GM12878 (cell line): Measurements from ENCODE around the gene ZFHX2. TPM values are rescaled to one million over a fixed set of nuclear protein-coding genes. Genes with fewer than 3 reads are reported as not detected.

Experiments used
- ATAC-seq: fragments of 200-7000 bp; cut with Tn5 transposase; 3 replicates; pipeline ENCODE4 v1.9.1; 2020; ENCODE audit warnings: mild to moderate bottlenecking, moderate library complexity
- BruUV-seq: library from RNA; stranded (reverse); fragments of 400-500 nt; replicated peaks from 2 replicates; lab custom pipeline; 2021; lab: Mats Ljungman, UMichigan
- CTCF ChIA-PET: fragments of 300-600 bp; sonication (Branson Sonifier 250); formaldehyde crosslinking; extraction: SDS; loops from one replicate; lab custom pipeline; 2021; ENCODE audit warnings: inconsistent platforms; lab: Yijun Ruan, JAX
- POLR2A ChIA-PET: fragments of 350-600 bp; formaldehyde crosslinking; extraction: SDS; loops from one replicate; lab custom pipeline; 2021; ENCODE audit warnings: inconsistent platforms; lab: Charles Lee
- RAD21 ChIA-PET: fragments of 300-600 bp; sonication (Branson Sonifier 250); formaldehyde crosslinking; loops from one replicate; lab custom pipeline; 2023; ENCODE audit warnings: antibody characterized with exemption; ENCODE audit not compliant: unreplicated experiment; lab: Charles Lee
- SMC1A ChIA-PET: fragments of 300-600 bp; sonication (Branson Sonifier 250); formaldehyde crosslinking; loops from one replicate; lab custom pipeline; 2023; ENCODE audit not compliant: unreplicated experiment, uncharacterized antibody; lab: Charles Lee
- DNase-seq: peaks from one replicate; pipeline ENCODE4 v3.0.0-alpha.2; 2011; ENCODE audit warnings: low read depth, low spot score
- FAIRE-seq: peaks from 3 replicates; lab custom pipeline; 2011; peaks lifted over from hg19 to GRCh38; lab: Jason Lieb, UNC
- H2AFZ ChIP-seq: 2 replicates; pipeline ENCODE4 v1.6.0; 2011; ENCODE audit warnings: low read depth, low read length, control low read depth; ENCODE audit not compliant: control insufficient read depth
- H3K27ac ChIP-seq: 2 replicates; pipeline ENCODE4 v1.5.1; 2011; ENCODE audit warnings: control low read depth; ENCODE audit not compliant: control insufficient read depth, insufficient read depth
- H3K27me3 ChIP-seq, 2 experiments: replicated peaks in 1 of 2; 2 replicates each; pipeline versions ENCODE4 v1.6.0 to v1.6.1; 2011; ENCODE audit warnings: low read length in 1 of 2; ENCODE audit not compliant: control insufficient read depth in 2 of 2, insufficient read depth in 2 of 2
- H3K36me3 ChIP-seq, 2 experiments: 2 replicates each; pipeline ENCODE4 v1.5.1; 2011; ENCODE audit warnings: low read length in 1 of 2; ENCODE audit not compliant: control insufficient read depth in 2 of 2, insufficient read depth in 2 of 2
- H3K4me1 ChIP-seq: 2 replicates; pipeline ENCODE4 v1.6.1; 2011; ENCODE audit warnings: mild to moderate bottlenecking, low read length, moderate library complexity, mixed read lengths; ENCODE audit not compliant: control insufficient read depth, insufficient read depth
- H3K4me2 ChIP-seq: 2 replicates; pipeline ENCODE4 v1.6.0; 2011; ENCODE audit warnings: control low read depth; ENCODE audit not compliant: control insufficient read depth, insufficient read depth
- H3K4me3 ChIP-seq: fragments of 200-600 bp; sonication (generic); 2 replicates; pipeline ENCODE4 v1.5.1; 2016
- H3K79me2 ChIP-seq: 2 replicates; pipeline ENCODE4 v1.6.0; 2011; ENCODE audit warnings: low read length; ENCODE audit not compliant: control insufficient read depth, insufficient read depth
- H3K9ac ChIP-seq: 2 replicates; pipeline ENCODE4 v1.8.0; 2011; ENCODE audit warnings: low read length, control low read depth, mixed read lengths; ENCODE audit not compliant: control insufficient read depth, insufficient read depth
- H3K9me3 ChIP-seq: replicated peaks from 3 replicates; pipeline ENCODE4 v1.5.1; 2011; ENCODE audit warnings: mild to moderate bottlenecking, low read length; ENCODE audit not compliant: control insufficient read depth, insufficient read depth
- H4K20me1 ChIP-seq: 2 replicates; pipeline ENCODE4 v1.6.0; 2011; ENCODE audit not compliant: control insufficient read depth, insufficient read depth
- ASH2L ChIP-seq: fragments of 300-600, 200-600 bp; sonication (generic); IDR thresholded peaks from 2 replicates; pipeline ENCODE4 v1.6.1; 2017; ENCODE audit warnings: low read depth, mild to moderate bottlenecking, borderline replicate concordance
- BHLHE40 ChIP-seq, 2 experiments: fragments of 450-650 bp in 1 of 2; IDR thresholded peaks; 2 replicates each; pipeline ENCODE4 v1.6.1; 2011 to 2017; ENCODE audit warnings: low read depth in 2 of 2, borderline replicate concordance in 1 of 2, improper control_type of control experiment in 1 of 2, low read length in 1 of 2, mild to moderate bottlenecking in 1 of 2
- E4F1 ChIP-seq: fragments of 450-650 bp; IDR thresholded peaks from 2 replicates; pipeline ENCODE4 v1.6.1; 2018; ENCODE audit warnings: borderline replicate concordance, mild to moderate bottlenecking; ENCODE audit not compliant: partially characterized antibody
- EED ChIP-seq: sonication (generic); IDR thresholded peaks from 2 replicates; pipeline ENCODE4 v1.6.1; 2016; ENCODE audit warnings: antibody characterized with exemption, low read depth
- GATAD2B ChIP-seq: fragments of 450-650 bp; conservative IDR thresholded peaks from 2 replicates; pipeline ENCODE4 v1.6.1; 2017; ENCODE audit warnings: low read depth, mild to moderate bottlenecking, moderate library complexity
- MXI1 ChIP-seq: fragments of 150-350 bp; IDR thresholded peaks from 2 replicates; pipeline ENCODE4 v1.6.1; 2011; ENCODE audit warnings: low read depth, mild to moderate bottlenecking, inconsistent platforms, low read length, improper control_type of control experiment
- POLR2AphosphoS2 ChIP-seq: IDR thresholded peaks from 2 replicates; pipeline ENCODE4 v1.6.1; 2011; ENCODE audit warnings: low read depth, mild to moderate bottlenecking, low read length, improper control_type of control experiment, moderate library complexity
- SUPT20H ChIP-seq: IDR thresholded peaks from 2 replicates; pipeline ENCODE4 v1.6.1; 2011; ENCODE audit warnings: low read depth, mild to moderate bottlenecking, low read length, moderate library complexity, borderline replicate concordance; ENCODE audit not compliant: control insufficient read depth
- ZBTB4 ChIP-seq: fragments of 450-650 bp; formaldehyde crosslinking; IDR thresholded peaks from 2 replicates; pipeline ENCODE4 v1.4.0; 2022; ENCODE audit warnings: mild to moderate bottlenecking, moderate library complexity
- ZNF622 ChIP-seq: fragments of 450-650 bp; IDR thresholded peaks from 2 replicates; pipeline ENCODE4 v1.6.1; 2017; ENCODE audit warnings: mild to moderate bottlenecking, inconsistent platforms
- ZSCAN29 ChIP-seq: fragments of 450-650 bp; IDR thresholded peaks from 2 replicates; pipeline ENCODE4 v1.6.1; 2017; ENCODE audit warnings: mild to moderate bottlenecking, moderate library complexity
- WGBS: methylation state at CpG from one replicate; pipeline ENCODE4 v1.1.6; 2016; ENCODE audit warnings: low lambda C conversion rate; ENCODE audit not compliant: insufficient replicate concordance, insufficient coverage; ENCODE audit errors: missing lambda C conversion rate; 5-methylcytosine and 5-hydroxymethylcytosine counted together
- in situ Hi-C: fragments of 300-500 bp; cut with MboI; formaldehyde crosslinking; loops from 9 replicates; pipeline ENCODE4 v1.14.3; 2018; ENCODE audit warnings: mixed read lengths
- intact Hi-C: fragments of 100-400 bp; cut with micrococcal nuclease; formaldehyde crosslinking; loops from one replicate; pipeline ENCODE4 v1.14.2; 2022; ENCODE audit not compliant: unreplicated experiment
- polyA plus RNA-seq, 11 experiments: library from polyadenylated mRNA; depleted of rRNA in 4 of 11; unstranded in 6 of 11; stranded (reverse) in 5 of 11; fragments of >200 nt; fragmentation: Nextera tagmentation in 4 of 11; fragmentation: Illumina TruSeq in 1 of 11; extraction: Ambion mirVana in 4 of 11; extraction: Trizol in 1 of 11; gene quantifications; 1 replicate in 1 of 11; 2 replicates in 10 of 11; pipeline versions ENCODE4 v1.2.1 to v1.2.3, GENCODE V29; 2011 to 2016; ENCODE audit warnings: inconsistent platforms in 2 of 11, missing spikeins in 2 of 11, low read depth in 1 of 11
- total RNA-seq, 4 experiments: library from RNA; depleted of rRNA in 3 of 4; stranded (reverse); fragments of >200 nt in 3 of 4; fragmentation: Illumina TruSeq in 1 of 4; extraction: Trizol in 1 of 4; gene quantifications; 2 replicates each; pipeline versions ENCODE4 v1.2.1 to v1.2.3, GENCODE V29; 2013 to 2021

The ZFHX2 gene
- total and polyA plus RNA-seq, 10 of the 15 experiments (the other 5 are each of a cell fraction or from before 2014, with no cell fraction given), result 0.27 to 2.2 (median 0.55) TPM

DNA sequence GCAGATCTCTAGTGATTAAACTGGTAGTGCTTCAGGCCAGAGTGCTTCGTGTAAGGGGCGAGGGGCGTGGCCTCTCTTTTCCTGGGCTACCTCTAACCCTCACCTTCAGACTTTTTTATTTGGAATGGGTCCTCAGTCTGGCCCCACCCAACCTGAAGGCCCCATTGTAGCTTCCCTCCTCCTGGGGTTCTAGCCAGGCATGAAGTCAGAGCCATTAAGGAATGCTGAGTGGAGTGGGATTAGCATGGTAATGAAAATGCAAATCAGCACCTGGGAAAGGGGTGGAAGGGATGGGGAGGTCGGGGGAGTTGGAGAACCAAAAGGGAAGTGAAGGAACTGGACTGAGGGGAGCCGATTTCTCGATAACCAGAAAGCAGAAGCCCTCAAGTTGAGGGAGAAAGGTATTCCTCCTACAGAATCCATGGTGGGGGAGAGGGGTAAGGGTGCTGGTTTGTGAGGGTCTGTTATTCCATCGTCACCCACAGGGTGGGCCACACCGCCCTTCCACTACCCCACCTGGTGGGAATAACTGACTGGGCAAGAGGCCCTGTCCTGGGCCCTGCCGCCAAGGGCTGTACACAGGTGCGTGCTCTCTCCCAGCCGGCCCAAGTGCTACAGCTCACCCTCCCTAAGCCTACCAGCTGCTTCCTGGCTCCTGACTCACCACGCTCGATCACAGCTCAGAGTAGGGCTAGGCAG lies 14.1 kb downstream of the ZFHX2 start:
- no peak overlapping the region for H3K4me3 ChIP-seq
- WGBS, result 21% methylated on average over 13 of the region's 13 CpGs
- no peaks in the 10 kb centered on the region for H3K27me3 ChIP-seq
- BruUV-seq, result no TSS peak
- TF ChIP-seq ASH2L (no peak), BHLHE40 (IDR thresholded peaks at IDR 0.05; ENCODE audit: borderline replicate concordance in 1 of 2, low read depth in 2 of 2, low read length in 1 of 2) (no peak), ZSCAN29 (no peak), EED (no peak), E4F1 (no peak), SUPT20H (no peak), ZBTB4 (CRISPR knock-in tag) (no peak), POLR2AphosphoS2 (no peak), MXI1 (no peak), GATAD2B (no peak), ZNF622 (no peak)
- no peak overlapping the region for H3K9ac ChIP-seq
- no peaks in the 10 kb centered on the region for H3K79me2 ChIP-seq
- intact Hi-C loops, result loop anchor here (5.0 kb wide), 1 partner anchor 40 kb away; no protein-coding TSS in a partner anchor
- no peaks in the 10 kb centered on the region; a peak in 1 of 4 replicates for H3K36me3 ChIP-seq
- no peaks in the 10 kb centered on the region for H4K20me1 ChIP-seq
- ChIA-PET POLR2A (interaction anchor here (0.7 kb wide), 1 partner anchor 14 kb away, joined by 3 read pairs; the partner anchor contains the start of gene ZFHX2), CTCF (interaction anchor here (0.9 to 11.4 kb wide), 10 partner anchors 8 to 211 kb away, joined by 3 to 131 read pairs (median 5); partner anchors contain the start of genes AP1G2 and ZFHX2), RAD21 (interaction anchor here (2.3 kb wide), 1 partner anchor 59 kb away, joined by 10 read pairs; no protein-coding TSS in a partner anchor), SMC1A (interaction anchor here (0.5 to 1.9 kb wide), 3 partner anchors 12 to 370 kb away, joined by 3 to 4 read pairs (median 4); no protein-coding TSS in a partner anchor)
- H3K27ac ChIP-seq, result no peak overlapping the region
- no peak for DNase-seq
- ATAC-seq, result no peak
- no peak overlapping the region for H3K4me2 ChIP-seq
- in situ Hi-C loops, result no loop called here
- no peaks in the 10 kb centered on the region for H3K9me3 ChIP-seq
- H2AFZ ChIP-seq, result no peak overlapping the region
- no peaks in the 10 kb centered on the region for H3K4me1 ChIP-seq
- FAIRE-seq, result no peak
